GM12878 (cell line): ENCODE measurements around the gene YIPF5. TPM values are rescaled to one million over a fixed set of nuclear protein-coding genes. Genes with fewer than 3 reads are reported as not detected.
A peak's percentile ranks its signal among the peaks of the same experiment; 100 is the strongest.

Experiments used
- ATAC-seq: fragments of 200-7000 bp; cut with Tn5 transposase; 3 replicates; pipeline ENCODE4 v1.9.1; 2020; ENCODE audit warnings: mild to moderate bottlenecking, moderate library complexity
- BruUV-seq: library from RNA; stranded (reverse); fragments of 400-500 nt; replicated peaks from 2 replicates; lab custom pipeline; 2021; lab: Mats Ljungman, UMichigan
- CTCF ChIA-PET: fragments of 300-600 bp; sonication (Branson Sonifier 250); formaldehyde crosslinking; extraction: SDS; loops from one replicate; lab custom pipeline; 2021; ENCODE audit warnings: inconsistent platforms; lab: Yijun Ruan, JAX
- POLR2A ChIA-PET: fragments of 350-600 bp; formaldehyde crosslinking; extraction: SDS; loops from one replicate; lab custom pipeline; 2021; ENCODE audit warnings: inconsistent platforms; lab: Charles Lee
- RAD21 ChIA-PET: fragments of 300-600 bp; sonication (Branson Sonifier 250); formaldehyde crosslinking; loops from one replicate; lab custom pipeline; 2023; ENCODE audit warnings: antibody characterized with exemption; ENCODE audit not compliant: unreplicated experiment; lab: Charles Lee
- SMC1A ChIA-PET: fragments of 300-600 bp; sonication (Branson Sonifier 250); formaldehyde crosslinking; loops from one replicate; lab custom pipeline; 2023; ENCODE audit not compliant: unreplicated experiment, uncharacterized antibody; lab: Charles Lee
- DNase-seq: peaks from one replicate; pipeline ENCODE4 v3.0.0-alpha.2; 2011; ENCODE audit warnings: low read depth, low spot score
- FAIRE-seq: peaks from 3 replicates; lab custom pipeline; 2011; peaks lifted over from hg19 to GRCh38; lab: Jason Lieb, UNC
- H2AFZ ChIP-seq: 2 replicates; pipeline ENCODE4 v1.6.0; 2011; ENCODE audit warnings: low read depth, low read length, control low read depth; ENCODE audit not compliant: control insufficient read depth
- H3K27ac ChIP-seq: 2 replicates; pipeline ENCODE4 v1.5.1; 2011; ENCODE audit warnings: control low read depth; ENCODE audit not compliant: control insufficient read depth, insufficient read depth
- H3K27me3 ChIP-seq, 2 experiments: replicated peaks in 1 of 2; 2 replicates each; pipeline versions ENCODE4 v1.6.0 to v1.6.1; 2011; ENCODE audit warnings: low read length in 1 of 2; ENCODE audit not compliant: control insufficient read depth in 2 of 2, insufficient read depth in 2 of 2
- H3K36me3 ChIP-seq, 2 experiments: 2 replicates each; pipeline ENCODE4 v1.5.1; 2011; ENCODE audit warnings: low read length in 1 of 2; ENCODE audit not compliant: control insufficient read depth in 2 of 2, insufficient read depth in 2 of 2
- H3K4me1 ChIP-seq: 2 replicates; pipeline ENCODE4 v1.6.1; 2011; ENCODE audit warnings: mild to moderate bottlenecking, low read length, moderate library complexity, mixed read lengths; ENCODE audit not compliant: control insufficient read depth, insufficient read depth
- H3K4me2 ChIP-seq: 2 replicates; pipeline ENCODE4 v1.6.0; 2011; ENCODE audit warnings: control low read depth; ENCODE audit not compliant: control insufficient read depth, insufficient read depth
- H3K4me3 ChIP-seq: fragments of 200-600 bp; sonication (generic); 2 replicates; pipeline ENCODE4 v1.5.1; 2016
- H3K79me2 ChIP-seq: 2 replicates; pipeline ENCODE4 v1.6.0; 2011; ENCODE audit warnings: low read length; ENCODE audit not compliant: control insufficient read depth, insufficient read depth
- H3K9ac ChIP-seq: 2 replicates; pipeline ENCODE4 v1.8.0; 2011; ENCODE audit warnings: low read length, control low read depth, mixed read lengths; ENCODE audit not compliant: control insufficient read depth, insufficient read depth
- H3K9me3 ChIP-seq: replicated peaks from 3 replicates; pipeline ENCODE4 v1.5.1; 2011; ENCODE audit warnings: mild to moderate bottlenecking, low read length; ENCODE audit not compliant: control insufficient read depth, insufficient read depth
- H4K20me1 ChIP-seq: 2 replicates; pipeline ENCODE4 v1.6.0; 2011; ENCODE audit not compliant: control insufficient read depth, insufficient read depth
- ASH2L ChIP-seq: fragments of 300-600, 200-600 bp; sonication (generic); IDR thresholded peaks from 2 replicates; pipeline ENCODE4 v1.6.1; 2017; ENCODE audit warnings: low read depth, mild to moderate bottlenecking, borderline replicate concordance
- ATF2 ChIP-seq: IDR thresholded peaks from 2 replicates; pipeline ENCODE4 v1.6.1; 2012; ENCODE audit warnings: low read length, inconsistent platforms
- ATF7 ChIP-seq: fragments of 450-650 bp; IDR thresholded peaks from 2 replicates; pipeline ENCODE4 v1.6.1; 2016; ENCODE audit warnings: low read depth, mild to moderate bottlenecking
- BCLAF1 ChIP-seq: fragments of 450-650 bp; IDR thresholded peaks from 2 replicates; pipeline ENCODE4 v1.6.1; 2017; ENCODE audit warnings: antibody characterized with exemption, mild to moderate bottlenecking, moderate library complexity
- CBFB ChIP-seq: IDR thresholded peaks from 2 replicates; pipeline ENCODE4 v1.6.1; 2016; ENCODE audit warnings: antibody characterized with exemption, low read depth
- CBX5 ChIP-seq: sonication (generic); IDR thresholded peaks from 2 replicates; pipeline ENCODE4 v1.6.1; 2016; ENCODE audit warnings: low read depth, moderate library complexity, mild to moderate bottlenecking, inconsistent platforms
- CTCF ChIP-seq, 3 experiments: IDR thresholded peaks in 2 of 3; conservative IDR thresholded peaks in 1 of 3; 2 replicates each; pipeline ENCODE4 v1.5.1; 2011; ENCODE audit warnings: low read depth in 3 of 3, low read length in 3 of 3, mild to moderate bottlenecking in 3 of 3, control low read depth in 2 of 3, moderate library complexity in 2 of 3, inconsistent platforms in 1 of 3, mixed read lengths in 1 of 3; ENCODE audit not compliant: control insufficient read depth in 2 of 3, insufficient read depth in 1 of 3; ENCODE audit errors: extremely low read depth in 1 of 3
- IRF5 ChIP-seq: fragments of 450-650 bp; IDR thresholded peaks from 2 replicates; pipeline ENCODE4 v1.6.1; 2017; ENCODE audit warnings: borderline replicate concordance
- NR2C1 ChIP-seq: fragments of 450-650 bp; IDR thresholded peaks from 2 replicates; pipeline ENCODE4 v1.6.1; 2017; ENCODE audit warnings: antibody characterized with exemption, mild to moderate bottlenecking, moderate library complexity
- RAD21 ChIP-seq: IDR thresholded peaks from 2 replicates; pipeline ENCODE4 v1.6.1; 2011; ENCODE audit warnings: mild to moderate bottlenecking, low read depth, low read length, moderate library complexity; ENCODE audit not compliant: insufficient read depth
- RAD51 ChIP-seq: fragments of 450-650 bp; IDR thresholded peaks from 2 replicates; pipeline ENCODE4 v1.6.1; 2016; ENCODE audit warnings: moderate library complexity, mild to moderate bottlenecking, inconsistent platforms
- SMC3 ChIP-seq: IDR thresholded peaks from 2 replicates; pipeline ENCODE4 v1.6.1; 2011; ENCODE audit warnings: low read length, improper control_type of control experiment, borderline replicate concordance
- ZNF24 ChIP-seq: fragments of 450-650 bp; IDR thresholded peaks from 2 replicates; pipeline ENCODE4 v1.6.1; 2017; ENCODE audit warnings: antibody characterized with exemption, mild to moderate bottlenecking
- whole genome bisulfite sequencing: methylation state at CpG from one replicate; pipeline ENCODE4 v1.1.6; 2016; ENCODE audit warnings: low lambda C conversion rate; ENCODE audit not compliant: insufficient replicate concordance, insufficient coverage; ENCODE audit errors: missing lambda C conversion rate; 5-methylcytosine and 5-hydroxymethylcytosine counted together
- in situ Hi-C: fragments of 300-500 bp; cut with MboI; formaldehyde crosslinking; loops from 9 replicates; pipeline ENCODE4 v1.14.3; 2018; ENCODE audit warnings: mixed read lengths
- intact Hi-C: fragments of 100-400 bp; cut with micrococcal nuclease; formaldehyde crosslinking; loops from one replicate; pipeline ENCODE4 v1.14.2; 2022; ENCODE audit not compliant: unreplicated experiment
- polyA plus RNA-seq, 11 experiments: library from polyadenylated mRNA; depleted of rRNA in 4 of 11; unstranded in 6 of 11; stranded (reverse) in 5 of 11; fragments of >200 nt; fragmentation: Nextera tagmentation in 4 of 11; fragmentation: Illumina TruSeq in 1 of 11; extraction: Ambion mirVana in 4 of 11; extraction: Trizol in 1 of 11; gene quantifications; 1 replicate in 1 of 11; 2 replicates in 10 of 11; pipeline versions ENCODE4 v1.2.1 to v1.2.3, GENCODE V29; 2011 to 2016; ENCODE audit warnings: inconsistent platforms in 2 of 11, missing spikeins in 2 of 11, low read depth in 1 of 11
- total RNA-seq, 4 experiments: library from RNA; depleted of rRNA in 3 of 4; stranded (reverse); fragments of >200 nt in 3 of 4; fragmentation: Illumina TruSeq in 1 of 4; extraction: Trizol in 1 of 4; gene quantifications; 2 replicates each; pipeline versions ENCODE4 v1.2.1 to v1.2.3, GENCODE V29; 2013 to 2021

YIPF5 gene
- total and polyA plus RNA-seq, 10 of the 15 experiments (the other 5 are each of a cell fraction or from before 2014, with no cell fraction given) = 19.5 to 50.4 (median 34.3) TPM

GRCh38 chr5:144142139-144142823 lies 28.2 kb downstream of the YIPF5 start:
- CTCF ChIA-PET = interaction anchor here (0.6 to 3.0 kb wide), 29 partner anchors 8 to 1226 kb away, joined by 3 to 22 read pairs (median 3); no protein-coding TSS in a partner anchor
- TF ChIP-seq CBFB (no peak), RAD21 (peak; percentile 83), CTCF (IDR thresholded peaks at IDR 0.05 in 2 of 3, conservative IDR thresholded peaks at IDR 0.05 in 1 of 3; ENCODE audit: control insufficient read depth in 2 of 3, extremely low read depth in 1 of 3, insufficient read depth in 1 of 3, low read depth in 3 of 3, low read length in 3 of 3) (peak; percentile 64 to 71 (median 69)), IRF5 (no peak), ATF2 (0 out of 2 replicates have a peak, but pooled peaks have one; percentile 37), RAD51 (no peak), ZNF24 (peak; percentile 26; the same call in 1 of the 2 replicates), SMC3 (peak; percentile 69), ATF7 (peak; percentile 80), NR2C1 (no peak), ASH2L (no peak), CBX5 (no peak), BCLAF1 (no peak)

More at GRCh38 chr5:144142139-144142823, 28.2 kb downstream of the YIPF5 start:
- BruUV-seq = no TSS peak
- WGBS = 0% methylated on average over 2 of the region's 2 CpGs
- Histone ChIP-seq H3K79me2 (no peaks in the 10 kb centered on the region), H3K9ac (no peak overlapping the region), H3K36me3 (no peaks in the 10 kb centered on the region), H3K27me3 (no peaks in the 10 kb centered on the region; a peak in 1 of 4 replicates), H3K9me3 (no peaks in the 10 kb centered on the region), H3K27ac (no peak overlapping the region), H3K4me1 (peaks cover 11% of the 10 kb centered on the region), H4K20me1 (no peaks in the 10 kb centered on the region), H2AFZ (peak overlapping the region; percentile 80), H3K4me2 (peak overlapping the region; percentile 64), H3K4me3 (no peak overlapping the region)
- in situ Hi-C loops (no loop called here), intact Hi-C loops (loop anchor here (5.0 kb wide), 1 partner anchor 175 kb away; no protein-coding TSS in a partner anchor)
- ATAC-seq (peak; percentile 99), FAIRE-seq (peak; percentile 92), DNase-seq (peak; percentile 25)
- ChIA-PET POLR2A (no interaction called here), RAD21 (interaction anchor here (0.6 to 1.9 kb wide), 16 partner anchors 8 to 1223 kb away, joined by 3 to 7 read pairs (median 4); partner anchors contain the start of gene NR3C1), SMC1A (interaction anchor here (0.6 to 2.7 kb wide), 17 partner anchors 14 to 1140 kb away, joined by 3 to 15 read pairs (median 4); partner anchors contain the start of genes KCTD16 and YIPF5)
